GM19328 (cell line): ENCODE results near the gene DCAF11.

ENCODE experiments used
- ATAC-seq: cut with Tn5 transposase; IDR thresholded peaks from one replicate; pipeline ENCODE4 v1.9.1; 2021; ENCODE audit warnings: mild to moderate bottlenecking, moderate library complexity; ENCODE audit not compliant: unreplicated experiment

DCAF11 gene

GRCh38 chr14:24137529-24138395 is 23.2 kb downstream of the DCAF11 start:
- no peak for ATAC-seq

- ATAC-seq, result no peak
Measured at GRCh38 chr14:24138396-24139271, 24.1 kb downstream of the DCAF11 start.

GRCh38 chr14:24139272-24139934 is 24.8 kb downstream of the DCAF11 start:
- no peak for ATAC-seq

GRCh38 chr14:24141097-24141880 is 26.7 kb downstream of the DCAF11 start, which contains the start of gene EMC9:
EMC9 (minus strand) TSS chr14:24141591; CDS start chr14:24141304, 287 bp downstream.
- peak; percentile 90 for ATAC-seq

- no peak for ATAC-seq
Measured at GRCh38 chr14:24143511-24143910, 28.9 kb downstream of the DCAF11 start.

GRCh38 chr14:24144451-24144850 is 29.9 kb downstream of the DCAF11 start:
- ATAC-seq, result no peak

GRCh38 chr14:24145219-24145618 is 30.6 kb downstream of the DCAF11 start:
- ATAC-seq, result no peak

- ATAC-seq, result no peak
Measured at GRCh38 chr14:24145690-24146452, 31.3 kb downstream of the DCAF11 start.

GRCh38 chr14:24146453-24146977 is 31.9 kb downstream of the DCAF11 start, which contains the start of gene PSME2:
PSME2 (minus strand) TSS chr14:24146610; CDS start chr14:24146581, 29 bp downstream.
- ATAC-seq, result peak; percentile 57

- ATAC-seq, result peak; percentile 81
Measured at GRCh38 chr14:24146978-24147760, 32.6 kb downstream of the DCAF11 start, which contains the start of gene RNF31. RNF31 (plus strand) TSS chr14:24147498; CDS start chr14:24147699, 201 bp downstream.

- no peak for ATAC-seq
Measured at GRCh38 chr14:24147761-24148428, 33.3 kb downstream of the DCAF11 start.

GRCh38 chr14:24149302-24149969 is 34.9 kb downstream of the DCAF11 start:
- no peak for ATAC-seq

- no peak for ATAC-seq
Measured at GRCh38 chr14:24150061-24150460, 35.5 kb downstream of the DCAF11 start.

- ATAC-seq, result no peak
Measured at GRCh38 chr14:24150567-24150966, 36.0 kb downstream of the DCAF11 start.

- no peak for ATAC-seq
Measured at GRCh38 chr14:24150993-24151392, 36.4 kb downstream of the DCAF11 start.

- ATAC-seq, result no peak
Measured at GRCh38 chr14:24151404-24152080, 37.0 kb downstream of the DCAF11 start.

- no peak for ATAC-seq
Measured at GRCh38 chr14:24155100-24155499, 40.5 kb downstream of the DCAF11 start.
